Activated CD4-positive, alpha-beta T cell treated with anti-CD3 and anti-CD28 coated beads, Interleukin-2, amount 50 U/mL, for 24 hours (primary cell): ENCODE data around the gene SPINT2.
"Not testable (repeated sequence)": the region's sequence is repeated elsewhere in the genome, so short reads cannot be mapped to it uniquely, and the experiment has no call there.

ENCODE experiments used
- DNase-seq, 2 donors: peaks; one replicate each; pipeline ENCODE4 v3.0.0-alpha.2; 2020; ENCODE audit warnings: low read depth in 1 of 2, low spot score in 1 of 2

Gene SPINT2

DNA sequence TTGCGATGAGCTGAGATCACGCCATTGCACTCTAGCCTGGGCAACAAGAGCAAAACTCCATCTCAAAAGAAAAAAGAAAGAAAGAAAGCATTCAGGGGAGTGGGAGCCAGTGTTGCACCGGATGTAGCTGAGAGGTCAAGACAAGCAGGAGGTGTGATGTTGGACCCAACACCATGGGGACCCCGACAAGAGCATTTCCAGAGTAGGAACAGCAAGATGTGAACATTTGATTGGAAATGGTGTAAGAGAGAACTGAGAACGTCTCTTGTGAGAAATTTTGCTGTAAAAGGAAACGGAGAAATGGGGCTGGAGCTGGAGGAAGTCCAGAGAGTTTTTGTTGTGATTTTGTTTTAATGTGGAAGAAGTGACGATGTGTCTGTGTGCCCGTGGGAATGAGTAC, 24.6 kb upstream of the SPINT2 start:
- DNase-seq: no peak

DNA sequence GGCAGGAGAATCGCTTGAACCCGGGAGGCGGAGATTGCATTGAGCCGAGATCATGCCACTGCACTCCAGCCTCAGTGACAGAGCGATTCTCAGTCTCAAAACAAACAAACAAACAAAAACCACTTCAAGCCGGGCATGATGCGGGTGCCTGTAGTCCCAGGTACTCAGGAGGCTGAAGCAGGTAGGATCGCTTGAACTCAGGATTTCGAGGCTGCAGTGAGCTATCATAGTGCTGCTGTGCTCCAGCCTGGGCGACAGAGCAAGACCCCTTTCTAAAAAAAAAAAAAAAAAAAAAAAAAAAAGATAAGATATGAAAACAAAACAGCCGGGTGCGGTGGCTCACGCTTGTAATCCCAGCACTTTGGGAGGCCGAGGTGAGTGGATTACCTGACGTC, 21.1 kb upstream of the SPINT2 start:
- no peak for DNase-seq

DNA sequence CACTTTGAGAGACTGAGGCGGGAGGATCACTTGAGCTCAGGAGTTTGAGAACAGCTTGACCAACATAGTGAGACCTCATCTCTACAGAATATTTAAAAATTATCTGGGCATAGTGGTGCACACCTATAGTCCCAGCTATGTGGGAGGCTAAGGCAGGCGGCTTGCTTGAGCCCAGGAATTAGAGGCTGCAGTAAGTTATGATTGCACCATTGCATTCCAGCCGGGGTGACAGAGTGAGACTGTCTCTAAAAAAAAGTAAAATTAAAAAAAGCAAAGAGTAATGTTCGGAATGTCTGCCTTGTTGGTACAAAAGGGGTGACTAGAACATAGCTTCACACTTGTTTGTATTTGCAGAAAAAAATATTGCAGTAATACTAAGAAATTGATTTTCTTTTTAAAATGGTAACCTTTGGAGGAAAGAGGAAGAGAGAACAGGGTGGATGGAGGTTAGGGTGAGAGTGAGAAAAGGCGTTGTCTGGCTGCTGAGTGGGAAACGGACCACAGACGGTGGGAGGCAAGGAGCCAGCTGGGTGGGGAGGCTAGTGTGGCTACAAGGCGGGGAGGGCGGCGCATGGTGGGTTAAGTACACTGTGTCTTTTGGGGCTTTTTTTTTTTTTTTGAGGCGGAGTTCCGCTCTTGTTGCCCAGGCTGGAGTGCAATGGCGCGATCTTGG, 18.4 kb upstream of the SPINT2 start:
- DNase-seq: no peak

DNA sequence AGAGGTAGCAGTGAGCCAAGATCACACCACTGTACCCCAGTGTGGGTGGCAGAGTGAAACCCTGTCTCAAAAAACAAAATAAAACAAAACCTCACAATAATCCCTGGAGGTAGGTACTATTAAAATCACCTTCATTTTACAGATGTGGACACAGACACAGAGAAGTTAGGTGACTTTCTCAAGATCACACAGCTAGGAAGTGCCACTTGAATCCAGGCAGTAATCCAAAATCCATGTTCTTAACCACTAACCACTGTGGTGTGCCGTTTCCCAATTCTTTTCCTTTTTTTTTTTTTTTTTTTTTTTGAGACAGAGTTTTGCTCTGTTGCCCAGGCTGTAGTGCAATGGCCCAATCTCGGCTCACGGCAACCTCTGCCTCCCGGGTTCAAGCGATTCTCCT, 17.2 kb upstream of the SPINT2 start:
- DNase-seq: no peak

DNA sequence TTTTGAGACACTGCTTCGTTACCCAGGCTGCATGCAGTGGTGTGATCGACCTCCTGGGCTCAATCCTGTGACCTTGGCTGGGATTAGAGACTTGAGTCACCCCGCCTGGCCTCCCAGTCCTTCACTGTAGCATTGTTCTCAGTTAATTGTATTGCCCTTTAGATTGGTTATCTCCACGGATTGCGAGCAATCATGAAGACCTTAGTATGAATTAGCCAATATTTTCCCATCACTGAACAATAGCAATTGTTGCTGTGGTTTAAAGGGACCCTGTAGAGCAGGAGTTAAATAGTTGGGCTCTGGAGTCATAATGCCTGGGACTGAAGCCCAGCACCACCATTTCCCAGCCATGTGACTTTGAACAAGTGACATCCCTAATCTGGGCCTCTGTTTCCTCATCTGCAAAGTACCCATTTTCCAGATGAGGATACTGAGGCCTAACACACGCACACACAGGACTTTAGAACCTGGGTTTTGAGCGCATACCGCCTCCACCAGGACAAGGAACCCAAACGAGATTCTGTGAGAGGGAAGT, 16.6 kb upstream of the SPINT2 start:
- no peak for DNase-seq

- no peak for DNase-seq
Observed at GRCh38 chr19:38248421-38248820, 16.0 kb upstream of the SPINT2 start.

GRCh38 chr19:38250428-38250820, 13.9 kb upstream of the SPINT2 start:
- no peak for DNase-seq

- no peak for DNase-seq
Observed at GRCh38 chr19:38250821-38251563, 13.4 kb upstream of the SPINT2 start.

DNA sequence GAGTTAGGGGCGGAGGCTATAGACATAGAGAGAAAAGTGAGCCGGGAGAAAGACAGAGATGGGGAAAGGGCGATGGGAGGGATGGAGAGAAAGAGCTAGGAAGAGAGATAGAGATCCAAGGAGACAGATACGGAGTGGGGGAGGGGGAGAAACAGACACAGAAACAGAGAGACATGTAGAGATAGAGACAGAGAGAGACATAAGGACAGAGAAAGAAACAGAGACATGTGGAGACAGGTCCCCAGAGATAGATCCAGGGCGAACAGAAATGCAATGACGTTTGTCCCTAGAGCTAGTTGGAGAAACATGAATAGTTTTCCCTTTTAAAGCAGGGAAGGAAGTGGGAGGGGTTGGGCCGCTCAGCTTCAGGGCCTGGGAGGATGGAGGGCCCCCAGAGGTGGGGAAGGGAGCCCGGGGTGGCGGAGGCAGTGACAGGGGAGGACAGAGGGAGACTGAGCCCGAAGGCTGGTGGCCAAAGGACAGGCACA, 12.8 kb upstream of the SPINT2 start:
- no peak for DNase-seq

DNA sequence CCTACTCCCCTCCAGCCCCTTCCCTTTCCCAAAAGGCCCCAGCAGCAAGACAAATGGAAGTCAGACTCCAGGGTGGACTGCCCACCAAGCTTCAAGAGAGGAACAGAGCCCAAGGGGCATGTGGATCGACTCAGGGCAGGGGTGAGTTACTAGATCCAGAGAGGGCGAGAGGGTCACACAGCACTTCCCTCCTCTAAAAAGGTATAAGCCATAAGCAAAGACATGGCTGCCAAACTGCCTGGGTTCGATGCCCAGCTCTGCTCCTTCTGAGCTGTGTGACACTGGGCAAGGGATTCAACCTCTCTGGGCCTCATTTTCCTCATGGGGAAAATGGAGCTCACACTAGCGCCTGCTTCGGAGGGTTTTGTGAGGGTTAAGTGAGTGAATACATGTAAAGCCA, 12.0 kb upstream of the SPINT2 start:
- no peak for DNase-seq

DNA sequence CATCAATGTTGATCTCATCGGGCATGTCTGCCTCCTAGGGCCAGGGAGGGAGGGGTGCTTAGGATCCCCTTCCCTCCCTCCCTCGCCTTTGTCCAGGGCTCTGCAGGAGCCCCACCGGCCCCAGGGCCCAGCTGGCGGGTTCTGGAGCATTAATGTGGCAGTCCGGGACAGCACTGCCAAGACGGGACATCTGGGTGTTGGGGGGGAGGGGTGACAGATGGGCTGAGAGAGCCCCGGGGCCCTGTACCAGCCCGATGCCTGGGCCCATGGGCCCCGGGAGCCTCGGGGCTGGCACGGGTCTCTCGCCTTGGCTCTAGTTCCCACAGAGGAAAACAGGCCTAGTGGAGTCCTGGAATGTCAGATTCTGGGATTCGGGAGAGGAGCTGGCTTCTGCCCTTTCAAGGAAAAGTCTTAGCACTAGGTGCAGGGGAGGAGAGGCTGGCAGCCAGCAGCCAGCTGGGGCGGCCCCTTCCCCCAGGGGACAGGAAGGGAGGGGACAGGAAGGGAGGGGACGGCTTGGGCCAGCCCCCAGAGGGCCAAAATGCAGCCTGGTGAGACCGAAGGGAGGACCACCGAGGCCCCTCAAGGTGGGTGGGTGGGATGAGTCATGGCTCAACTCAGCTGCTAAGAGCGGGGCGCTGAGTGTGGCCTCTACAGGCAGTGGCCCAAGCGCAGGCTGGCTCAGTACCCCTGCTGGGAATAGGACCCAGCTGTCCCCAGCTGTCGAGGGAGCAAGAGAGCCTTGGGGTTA, 11.3 kb upstream of the SPINT2 start:
- DNase-seq: no peak

DNA sequence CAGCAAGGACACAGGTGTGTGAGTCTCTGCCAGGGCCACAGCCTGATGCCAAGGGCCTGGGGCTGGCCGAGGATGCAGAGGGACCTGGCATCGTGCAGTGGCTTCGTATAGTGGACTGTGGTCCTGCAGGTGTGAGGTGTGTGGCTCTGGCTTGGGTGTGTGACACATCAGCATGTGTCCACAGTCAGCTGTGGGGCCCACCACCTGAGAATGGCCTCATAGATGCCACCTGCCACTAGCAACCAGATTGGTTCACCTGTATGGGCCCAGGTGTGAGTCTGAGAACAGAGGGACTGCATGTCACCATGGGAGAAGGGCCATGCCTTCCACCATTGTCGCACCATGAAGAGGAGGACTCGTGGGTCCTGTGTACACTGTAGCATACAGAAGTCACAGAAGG, 10.6 kb upstream of the SPINT2 start:
- DNase-seq: no peak

DNA sequence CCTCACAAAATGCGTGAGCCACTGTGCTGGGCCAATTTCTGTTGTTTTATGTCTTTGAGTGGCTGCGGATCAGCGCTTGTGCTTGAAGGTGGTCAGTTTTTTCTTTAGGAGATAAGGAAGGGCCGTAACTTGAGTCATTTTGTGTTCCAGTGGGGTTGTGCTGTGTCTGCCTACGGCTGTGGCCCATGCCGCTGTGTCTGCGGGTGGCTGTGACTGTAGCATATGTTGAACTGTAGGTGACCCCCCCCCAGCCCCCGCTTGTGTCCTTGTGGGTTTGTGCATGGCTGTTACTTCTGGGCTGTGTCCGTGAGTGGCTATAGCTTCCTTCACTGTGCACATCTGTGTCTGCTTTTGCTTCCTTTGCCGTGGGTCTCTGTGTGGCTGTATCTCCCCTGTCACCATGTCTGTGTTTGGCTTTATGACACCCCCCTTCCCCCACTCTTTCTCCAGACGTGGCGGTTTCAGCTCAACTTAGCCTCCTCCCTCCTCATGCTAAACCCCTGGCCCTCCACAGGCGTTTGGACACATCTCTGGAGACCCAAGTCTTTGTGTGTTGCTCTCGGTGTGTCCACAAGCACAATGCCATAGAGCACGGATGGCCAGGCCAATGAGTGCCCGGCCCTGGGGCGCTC, 8.9 kb upstream of the SPINT2 start:
- DNase-seq: no peak

DNA sequence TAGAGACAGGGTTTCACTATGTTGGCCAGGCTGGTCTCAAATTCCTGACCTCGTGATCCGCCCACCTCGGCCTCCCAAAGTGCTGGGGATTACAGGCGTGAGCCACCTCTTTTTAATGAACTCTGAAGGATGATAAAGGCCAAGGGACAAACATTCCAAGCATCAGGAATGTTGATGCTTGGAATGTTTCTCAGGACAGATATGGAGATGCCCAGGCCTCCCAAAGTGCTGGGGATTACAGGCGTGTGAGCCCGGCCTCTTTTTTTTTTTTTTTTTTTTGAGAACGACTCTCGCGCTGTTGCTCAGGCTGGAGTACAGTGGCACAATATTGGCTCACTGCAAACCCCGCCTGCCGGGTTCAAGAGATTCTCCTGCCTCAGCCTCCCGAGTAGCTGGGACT, 2.4 kb upstream of the SPINT2 start:
- not testable (repeated sequence) for DNase-seq

DNA sequence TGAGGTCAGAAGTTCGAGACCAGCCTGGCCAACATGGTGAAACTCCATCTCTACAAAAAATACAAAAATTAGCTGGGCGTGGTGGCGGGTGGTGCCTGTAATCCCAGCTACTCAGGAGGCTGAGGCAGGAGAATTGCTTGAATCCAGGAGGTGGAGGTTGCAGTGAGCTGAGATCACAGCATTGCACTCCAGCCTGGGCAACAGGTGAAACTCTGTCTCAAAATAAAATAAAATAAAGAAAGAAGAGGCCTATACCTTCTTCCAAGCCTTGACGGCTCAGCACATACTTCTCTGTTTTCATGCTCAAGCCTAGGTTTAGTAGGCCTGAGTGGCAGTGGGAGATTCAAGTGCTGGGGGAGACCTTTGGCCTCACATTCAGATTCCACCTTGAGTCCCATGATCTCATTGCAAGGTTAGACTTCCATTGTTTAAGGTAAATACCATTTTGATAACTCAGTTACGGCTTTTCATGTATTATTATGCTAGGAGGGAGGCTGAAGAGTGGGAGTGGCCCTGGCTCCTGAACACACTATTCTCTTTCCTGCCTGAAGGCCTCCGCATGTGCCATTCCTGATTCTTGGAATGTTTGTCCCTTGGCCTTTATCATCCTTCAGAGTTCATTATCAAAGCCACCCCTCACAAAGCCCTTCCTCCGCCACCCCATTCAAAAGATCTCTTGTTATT, 1.6 kb upstream of the SPINT2 start:
- no peak for DNase-seq

DNA sequence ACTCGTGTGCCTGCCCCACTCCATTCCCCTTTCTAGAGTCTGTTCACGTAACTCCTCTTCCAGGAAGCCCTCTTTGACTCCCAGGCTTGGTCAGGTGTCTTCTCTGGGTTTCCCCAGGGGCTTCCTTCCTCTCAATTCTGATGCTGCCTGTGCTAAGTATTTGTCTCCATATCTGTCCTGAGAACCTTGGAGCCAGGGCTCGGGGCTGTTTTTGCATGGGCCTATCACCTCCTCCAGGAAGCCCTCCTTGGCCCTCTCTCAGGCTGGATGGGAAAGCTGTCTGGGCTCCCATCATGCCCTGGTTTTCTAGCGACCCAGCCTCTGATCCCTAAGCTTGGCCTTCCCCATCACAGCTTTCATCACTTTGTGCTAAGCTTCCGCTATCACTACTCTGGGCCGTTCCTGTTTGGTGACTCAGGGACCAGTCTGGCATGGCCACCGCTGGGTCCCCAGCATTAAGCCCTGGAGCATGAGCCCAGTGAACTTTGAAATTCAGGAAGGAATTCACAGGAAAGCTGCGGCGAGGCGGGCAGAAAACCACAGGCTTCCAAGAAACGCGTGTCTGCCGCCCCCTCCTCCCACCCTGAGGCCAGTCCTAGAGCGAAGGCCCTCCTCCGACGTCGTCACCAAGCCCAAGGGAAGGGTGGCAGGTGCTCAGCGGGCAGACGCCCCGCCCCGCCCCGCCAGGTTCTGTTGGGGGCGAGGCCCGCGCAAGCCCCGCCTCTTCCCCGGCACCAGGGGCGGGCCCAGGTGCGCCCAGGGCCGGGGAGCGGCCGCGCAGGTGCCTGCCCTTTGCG, 486 bp upstream of the SPINT2 start:
- peak in 1 of 2 donors; percentile 45 for DNase-seq

- no peak for DNase-seq
Observed at GRCh38 chr19:38265213-38265861, 964 bp downstream of the SPINT2 start.

GRCh38 chr19:38265921-38266429, 1.6 kb downstream of the SPINT2 start:
- DNase-seq: no peak

- DNase-seq: no peak
Observed at GRCh38 chr19:38266981-38267597, 2.7 kb downstream of the SPINT2 start.
